Frontal cortex (tissue), 4 donors: ENCODE data around the gene PTPRB. TPM values are rescaled to one million over a fixed set of nuclear protein-coding genes. Genes with fewer than 3 reads are reported as not detected.

ENCODE experiments used
- DNase-seq, 2 donors: peaks; one replicate each; pipeline ENCODE4 v3.0.0; 2012; ENCODE audit warnings: low spot score in 2 of 2
- FAIRE-seq: peaks from 2 replicates; lab custom pipeline; 2012; peaks lifted over from hg19 to GRCh38; lab: Jason Lieb, UNC
- total RNA-seq: library from RNA; depleted of rRNA; stranded (reverse); fragments of >200 nt; gene quantifications from one replicate; pipeline ENCODE4 v1.2.3, GENCODE V29; 2014
- donor health status: control.
- donor health status: control.
- donor health status: control.

PTPRB gene
- total RNA-seq, 1 donor from 2014 or later: 4.5 TPM

- FAIRE-seq: no peak
These were observed 151.5 kb downstream of the PTPRB start for GRCh38 chr12:70485704-70486103.

GRCh38 chr12:70484464-70484863, 152.8 kb downstream of the PTPRB start:
- FAIRE-seq (no peak), DNase-seq (no peak)

More at GRCh38 chr12:70485704-70486103, 151.5 kb downstream of the PTPRB start:
- no peak for DNase-seq

- DNase-seq (no peak), FAIRE-seq (no peak)
These were observed 154.5 kb downstream of the PTPRB start for GRCh38 chr12:70482764-70483163.

GRCh38 chr12:70469221-70469820, 167.9 kb downstream of the PTPRB start:
- FAIRE-seq (no peak), DNase-seq (no peak)

GRCh38 chr12:70468741-70469140, 168.5 kb downstream of the PTPRB start:
- no peak for FAIRE-seq
- DNase-seq: no peak

- FAIRE-seq: no peak
- DNase-seq: no peak
These were observed 169.1 kb downstream of the PTPRB start for GRCh38 chr12:70467918-70468733.

- FAIRE-seq: no peak
- DNase-seq: no peak
These were observed 169.8 kb downstream of the PTPRB start for GRCh38 chr12:70467476-70467875.

GRCh38 chr12:70466753-70467152, 170.5 kb downstream of the PTPRB start:
- DNase-seq (no peak), FAIRE-seq (no peak)
